GM12878 (cell line): ENCODE measurements around the gene IQGAP2.

ENCODE experiments used
- CHD1 ChIP-seq: IDR thresholded peaks from 2 replicates; pipeline ENCODE4 v1.6.1; 2012; ENCODE audit warnings: low read depth, low read length, improper control_type of control experiment
- CTCF ChIP-seq, 3 experiments: IDR thresholded peaks in 2 of 3; conservative IDR thresholded peaks in 1 of 3; 2 replicates each; pipeline ENCODE4 v1.5.1; 2011; ENCODE audit warnings: low read depth in 3 of 3, low read length in 3 of 3, mild to moderate bottlenecking in 3 of 3, control low read depth in 2 of 3, moderate library complexity in 2 of 3, inconsistent platforms in 1 of 3, mixed read lengths in 1 of 3; ENCODE audit not compliant: control insufficient read depth in 2 of 3, insufficient read depth in 1 of 3; ENCODE audit errors: extremely low read depth in 1 of 3
- CUX1 ChIP-seq: IDR thresholded peaks from 2 replicates; pipeline ENCODE4 v1.6.1; 2012; ENCODE audit warnings: improper control_type of control experiment, low read depth, low read length; ENCODE audit not compliant: insufficient replicate concordance
- EP300 ChIP-seq, 2 experiments: fragments of 150-350 bp in 1 of 2; IDR thresholded peaks; 2 replicates each; pipeline ENCODE4 v1.6.1; 2011 to 2012; ENCODE audit warnings: low read depth in 2 of 2, low read length in 2 of 2, borderline replicate concordance in 1 of 2, improper control_type of control experiment in 1 of 2, inconsistent platforms in 1 of 2; ENCODE audit not compliant: control insufficient read depth in 1 of 2
- EZH2 ChIP-seq: IDR thresholded peaks from 2 replicates; pipeline ENCODE4 v1.6.1; 2012; ENCODE audit warnings: low read depth, mild to moderate bottlenecking, control low read depth, inconsistent platforms, low read length, borderline replicate concordance; ENCODE audit not compliant: control insufficient read depth
- FOXK2 ChIP-seq: fragments of 450-650 bp; IDR thresholded peaks from 2 replicates; pipeline ENCODE4 v1.6.1; 2017; ENCODE audit warnings: mild to moderate bottlenecking, moderate library complexity
- MEF2A ChIP-seq: IDR thresholded peaks from 2 replicates; pipeline ENCODE4 v1.6.1; 2011; ENCODE audit warnings: low read depth, mild to moderate bottlenecking, low read length, moderate library complexity; ENCODE audit not compliant: insufficient read depth
- POLR2A ChIP-seq: IDR thresholded peaks from 2 replicates; pipeline ENCODE4 v1.6.1; 2011; ENCODE audit warnings: low read depth, mild to moderate bottlenecking, low read length
- TAF1 ChIP-seq: IDR thresholded peaks from 2 replicates; pipeline ENCODE4 v1.6.1; 2011; ENCODE audit warnings: mild to moderate bottlenecking, low read depth, low read length, borderline replicate concordance
- TF ChIP-seq, protein P1 (sequence below): fragments of 450-650 bp; formaldehyde crosslinking; IDR thresholded peaks from 2 replicates; pipeline ENCODE4 v1.4.0; 2022; ENCODE audit warnings: mild to moderate bottlenecking, moderate library complexity

- no peak for TF ChIP-seq CTCF (IDR thresholded peaks at IDR 0.05 in 2 of 3, conservative IDR thresholded peaks at IDR 0.05 in 1 of 3; ENCODE audit: control insufficient read depth in 2 of 3, extremely low read depth in 1 of 3, insufficient read depth in 1 of 3, low read depth in 3 of 3, low read length in 3 of 3)
- TF ChIP-seq CHD1: no peak
- no peak for TF ChIP-seq EP300 (IDR thresholded peaks at IDR 0.05; ENCODE audit: borderline replicate concordance in 1 of 2, control insufficient read depth in 1 of 2, low read depth in 2 of 2, low read length in 2 of 2)
- TF ChIP-seq MEF2A: no peak
- TF ChIP-seq TAF1: no peak
- no peak for TF ChIP-seq CUX1
- TF ChIP-seq FOXK2: no peak
- TF ChIP-seq POLR2A: no peak
- TF ChIP-seq, protein P1, sequence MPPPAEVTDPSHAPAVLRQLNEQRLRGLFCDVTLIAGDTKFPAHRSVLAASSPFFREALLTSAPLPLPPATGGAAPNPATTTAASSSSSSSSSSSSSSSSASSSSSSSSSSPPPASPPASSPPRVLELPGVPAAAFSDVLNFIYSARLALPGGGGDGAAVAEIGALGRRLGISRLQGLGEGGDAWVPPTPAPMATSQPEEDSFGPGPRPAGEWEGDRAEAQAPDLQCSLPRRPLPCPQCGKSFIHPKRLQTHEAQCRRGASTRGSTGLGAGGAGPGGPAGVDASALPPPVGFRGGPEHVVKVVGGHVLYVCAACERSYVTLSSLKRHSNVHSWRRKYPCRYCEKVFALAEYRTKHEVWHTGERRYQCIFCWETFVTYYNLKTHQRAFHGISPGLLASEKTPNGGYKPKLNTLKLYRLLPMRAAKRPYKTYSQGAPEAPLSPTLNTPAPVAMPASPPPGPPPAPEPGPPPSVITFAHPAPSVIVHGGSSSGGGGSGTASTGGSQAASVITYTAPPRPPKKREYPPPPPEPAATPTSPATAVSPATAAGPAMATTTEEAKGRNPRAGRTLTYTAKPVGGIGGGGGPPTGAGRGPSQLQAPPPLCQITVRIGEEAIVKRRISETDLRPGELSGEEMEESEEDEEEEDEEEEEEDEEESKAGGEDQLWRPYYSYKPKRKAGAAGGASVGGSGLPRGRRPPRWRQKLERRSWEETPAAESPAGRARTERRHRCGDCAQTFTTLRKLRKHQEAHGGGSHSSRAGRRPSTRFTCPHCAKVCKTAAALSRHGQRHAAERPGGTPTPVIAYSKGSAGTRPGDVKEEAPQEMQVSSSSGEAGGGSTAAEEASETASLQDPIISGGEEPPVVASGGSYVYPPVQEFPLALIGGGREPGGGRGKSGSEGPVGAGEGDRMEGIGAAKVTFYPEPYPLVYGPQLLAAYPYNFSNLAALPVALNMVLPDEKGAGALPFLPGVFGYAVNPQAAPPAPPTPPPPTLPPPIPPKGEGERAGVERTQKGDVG: no peak
- no peak for TF ChIP-seq EZH2
Measured at GRCh38 chr5:76500633-76501393, 97.7 kb downstream of the IQGAP2 start.
